ENCODE measurements around the gene AKR7A2. TPM values are rescaled to one million over a fixed set of nuclear protein-coding genes. Genes with fewer than 3 reads are reported as not detected.

The AKR7A2 gene
- total RNA-seq, 1 donor from 2014 or later = 31.1 TPM

DNA sequence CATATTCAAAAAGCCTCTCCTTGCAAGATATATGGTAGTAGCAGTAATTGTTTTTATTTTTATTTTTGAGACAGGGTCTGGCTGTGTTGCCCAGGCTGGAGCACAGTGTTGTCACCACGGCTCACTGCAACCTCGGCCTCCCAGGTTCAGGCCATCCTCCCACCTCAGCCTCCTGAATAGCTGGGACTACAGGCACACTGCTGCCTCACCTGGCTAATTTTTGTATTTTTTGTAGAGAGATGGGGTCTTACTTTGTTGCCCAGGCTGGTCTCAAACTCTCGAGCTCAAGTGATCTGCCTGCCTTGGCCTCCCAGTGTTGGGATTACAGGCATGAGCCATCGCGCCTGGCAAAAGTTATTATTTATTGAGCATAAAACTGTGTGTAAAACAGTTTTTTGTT, 38.6 kb upstream of the AKR7A2 start:
- Mint-ChIP-seq H3K36me3 (ENCODE audit: low read depth) (peaks cover 18% of the 10 kb centered on the region), H3K27me3 (ENCODE audit: insufficient read depth) (no peaks in the 10 kb centered on the region), H3K4me3 (no peak overlapping the region), H3K27ac (no peak overlapping the region), H3K9me3 (no peaks in the 10 kb centered on the region), H3K4me1 (ENCODE audit: low read depth) (no peaks in the 10 kb centered on the region)
- intact Hi-C loops (cut with micrococcal nuclease) = no loop called here
- no peak for DNase-seq (ENCODE audit: low spot score)

DNA sequence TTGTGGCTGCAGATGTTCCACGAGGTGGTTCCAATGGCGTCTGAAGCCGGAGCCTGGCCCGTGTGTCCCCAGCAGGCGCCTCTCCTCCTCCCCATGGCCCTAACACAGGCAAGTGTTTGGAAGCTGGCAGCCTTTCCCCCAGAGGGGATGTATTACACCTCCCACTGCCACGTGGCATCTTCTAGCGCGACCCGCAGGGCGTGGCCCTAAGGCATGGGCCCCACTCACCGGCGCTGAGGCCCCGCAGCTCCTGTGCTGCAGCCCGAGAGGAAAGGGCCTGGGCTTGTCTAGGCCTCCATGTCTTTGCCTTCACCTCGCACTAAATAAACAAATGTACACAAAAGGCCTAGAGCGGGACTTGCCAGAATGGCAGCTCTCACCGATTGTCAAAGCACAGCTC, 38.1 kb upstream of the AKR7A2 start:
- H3K9me3 Mint-ChIP-seq = no peaks in the 10 kb centered on the region
- peaks cover 16% of the 10 kb centered on the region for H3K36me3 Mint-ChIP-seq (ENCODE audit: low read depth)
- H3K4me1 Mint-ChIP-seq (ENCODE audit: low read depth) = no peaks in the 10 kb centered on the region
- H3K27me3 Mint-ChIP-seq (ENCODE audit: insufficient read depth) = no peaks in the 10 kb centered on the region
- peak overlapping the region; percentile 12 for H3K27ac Mint-ChIP-seq
- intact Hi-C loops (cut with micrococcal nuclease) = no loop called here
- no peak overlapping the region for H3K4me3 Mint-ChIP-seq
- no peak for DNase-seq (ENCODE audit: low spot score)

- Mint-ChIP-seq H3K36me3 (ENCODE audit: low read depth) (peaks cover 17% of the 10 kb centered on the region), H3K27ac (peak overlapping the region; percentile 44)
- intact Hi-C loops (cut with micrococcal nuclease) = no loop called here
Measured at GRCh38 chr1:19348441-19349198, 36.7 kb upstream of the AKR7A2 start.

DNA sequence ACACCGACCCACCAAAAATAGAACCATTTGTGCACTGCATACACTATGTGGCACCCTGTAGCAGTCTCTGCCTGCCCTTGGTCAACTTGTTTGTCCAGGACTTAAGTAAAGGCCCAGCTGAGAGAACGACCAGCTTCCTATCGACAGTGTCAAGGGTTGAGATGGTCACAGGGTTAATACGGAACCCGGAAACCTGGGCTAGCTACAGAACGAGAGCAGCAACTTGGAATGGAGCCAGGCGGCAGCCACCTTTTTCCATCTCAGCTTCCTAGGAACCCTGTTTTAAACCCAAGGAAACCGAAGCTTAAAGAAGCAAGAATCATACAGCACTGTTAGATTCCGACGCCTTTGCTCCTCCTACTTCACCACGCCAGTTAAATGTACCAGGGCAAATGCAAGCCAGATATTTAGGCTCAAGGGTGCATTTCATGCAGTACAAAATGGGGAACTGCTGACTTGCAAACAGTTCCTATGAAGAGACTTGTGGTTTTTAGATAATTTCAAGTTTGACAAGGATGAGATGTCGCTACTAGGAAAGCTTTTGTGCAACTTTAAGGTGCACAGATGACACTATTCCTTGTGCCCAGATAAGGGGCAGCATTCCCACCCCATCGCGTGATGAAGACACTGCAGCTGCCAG, 35.7 kb upstream of the AKR7A2 start:
- Mint-ChIP-seq H3K27ac (peak overlapping the region; percentile 9), H3K9me3 (no peaks in the 10 kb centered on the region), H3K27me3 (ENCODE audit: insufficient read depth) (no peaks in the 10 kb centered on the region), H3K36me3 (ENCODE audit: low read depth) (peaks cover 16% of the 10 kb centered on the region), H3K4me1 (ENCODE audit: low read depth) (no peaks in the 10 kb centered on the region), H3K4me3 (no peak overlapping the region)
- no peak for DNase-seq (ENCODE audit: low spot score)
- intact Hi-C loops (cut with micrococcal nuclease) = no loop called here

More at GRCh38 chr1:19348441-19349198, 36.7 kb upstream of the AKR7A2 start:
- H3K9me3 Mint-ChIP-seq = no peaks in the 10 kb centered on the region
- DNase-seq (ENCODE audit: low spot score) = no peak
- H3K27me3 Mint-ChIP-seq (ENCODE audit: insufficient read depth) = no peaks in the 10 kb centered on the region
- H3K4me1 Mint-ChIP-seq (ENCODE audit: low read depth) = no peaks in the 10 kb centered on the region
- H3K4me3 Mint-ChIP-seq = no peak overlapping the region

DNA sequence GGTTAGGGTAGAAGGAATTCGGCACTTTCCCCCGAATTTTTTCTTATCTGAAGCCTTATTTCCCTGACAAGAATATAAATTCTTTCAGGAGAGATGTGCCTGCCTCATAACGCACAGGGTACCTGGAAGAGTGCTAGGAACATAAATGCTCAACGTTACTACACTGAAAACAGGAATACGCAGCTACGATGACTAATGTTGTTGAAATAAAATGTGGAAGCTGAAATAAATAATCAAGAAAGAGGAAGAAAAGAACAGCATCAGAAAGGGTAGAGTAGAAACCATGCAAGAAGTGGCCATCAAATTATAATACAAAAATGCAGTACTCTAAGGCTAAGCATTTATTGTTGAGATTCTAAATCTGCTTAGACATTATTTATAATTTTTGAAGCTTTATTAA, 34.1 kb upstream of the AKR7A2 start:
- no peak overlapping the region for H3K4me3 Mint-ChIP-seq
- no peaks in the 10 kb centered on the region for H3K27me3 Mint-ChIP-seq (ENCODE audit: insufficient read depth)
- no peak for DNase-seq (ENCODE audit: low spot score)
- no peak overlapping the region for H3K27ac Mint-ChIP-seq
- peaks cover 4% of the 10 kb centered on the region for H3K4me1 Mint-ChIP-seq (ENCODE audit: low read depth)
- H3K9me3 Mint-ChIP-seq = no peaks in the 10 kb centered on the region
- H3K36me3 Mint-ChIP-seq (ENCODE audit: low read depth) = peaks cover 15% of the 10 kb centered on the region
- intact Hi-C loops (cut with micrococcal nuclease) = no loop called here

GRCh38 chr1:19345391-19345790, 33.4 kb upstream of the AKR7A2 start:
- H3K27me3 Mint-ChIP-seq (ENCODE audit: insufficient read depth) = no peaks in the 10 kb centered on the region
- H3K4me1 Mint-ChIP-seq (ENCODE audit: low read depth) = peaks cover 4% of the 10 kb centered on the region
- H3K9me3 Mint-ChIP-seq = no peaks in the 10 kb centered on the region
- H3K36me3 Mint-ChIP-seq (ENCODE audit: low read depth) = peaks cover 14% of the 10 kb centered on the region
- DNase-seq (ENCODE audit: low spot score) = no peak
- intact Hi-C loops (cut with micrococcal nuclease) = no loop called here
- H3K27ac Mint-ChIP-seq = no peak overlapping the region
- no peak overlapping the region for H3K4me3 Mint-ChIP-seq

- H3K4me1 Mint-ChIP-seq (ENCODE audit: low read depth) = peaks cover 4% of the 10 kb centered on the region
- intact Hi-C loops (cut with micrococcal nuclease) = loop anchor here (1.0 kb wide), 1 partner anchor 237 kb away; no protein-coding TSS in a partner anchor
- DNase-seq (ENCODE audit: low spot score) = no peak
- H3K9me3 Mint-ChIP-seq = no peaks in the 10 kb centered on the region
- H3K27ac Mint-ChIP-seq = no peak overlapping the region
- peaks cover 11% of the 10 kb centered on the region for H3K36me3 Mint-ChIP-seq (ENCODE audit: low read depth)
- H3K27me3 Mint-ChIP-seq (ENCODE audit: insufficient read depth) = no peaks in the 10 kb centered on the region
- no peak overlapping the region for H3K4me3 Mint-ChIP-seq
Measured at GRCh38 chr1:19344831-19345230, 32.9 kb upstream of the AKR7A2 start.

DNA sequence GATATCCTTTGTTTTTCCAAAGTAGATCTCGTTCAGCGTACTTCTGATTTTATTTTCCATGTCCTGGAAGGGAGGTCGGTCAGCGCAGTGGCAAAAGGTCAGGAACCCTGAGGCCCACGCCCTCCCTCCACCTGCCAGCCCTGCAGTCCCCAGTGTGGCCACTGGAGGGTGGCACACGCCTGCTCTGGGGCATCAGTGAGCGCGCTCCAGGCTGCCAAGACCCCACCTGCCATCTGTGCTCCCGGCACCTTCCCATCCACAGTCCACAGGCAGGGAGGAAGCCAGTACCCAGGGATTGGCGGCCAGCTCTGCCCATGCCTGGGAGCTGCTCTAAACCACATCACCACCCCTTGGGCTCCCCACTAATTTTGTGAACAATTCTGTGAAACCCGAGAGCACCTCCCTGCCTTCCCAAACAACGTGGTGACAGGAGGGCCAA, 32.4 kb upstream of the AKR7A2 start:
- no peak overlapping the region for H3K4me3 Mint-ChIP-seq
- DNase-seq (ENCODE audit: low spot score) = peak; percentile 11
- no peaks in the 10 kb centered on the region for H3K9me3 Mint-ChIP-seq
- peaks cover 4% of the 10 kb centered on the region for H3K4me1 Mint-ChIP-seq (ENCODE audit: low read depth)
- H3K36me3 Mint-ChIP-seq (ENCODE audit: low read depth) = peaks cover 11% of the 10 kb centered on the region
- no peaks in the 10 kb centered on the region for H3K27me3 Mint-ChIP-seq (ENCODE audit: insufficient read depth)
- intact Hi-C loops (cut with micrococcal nuclease) = loop anchor here (1.0 kb wide), 1 partner anchor 238 kb away; no protein-coding TSS in a partner anchor
- no peak overlapping the region for H3K27ac Mint-ChIP-seq

DNA sequence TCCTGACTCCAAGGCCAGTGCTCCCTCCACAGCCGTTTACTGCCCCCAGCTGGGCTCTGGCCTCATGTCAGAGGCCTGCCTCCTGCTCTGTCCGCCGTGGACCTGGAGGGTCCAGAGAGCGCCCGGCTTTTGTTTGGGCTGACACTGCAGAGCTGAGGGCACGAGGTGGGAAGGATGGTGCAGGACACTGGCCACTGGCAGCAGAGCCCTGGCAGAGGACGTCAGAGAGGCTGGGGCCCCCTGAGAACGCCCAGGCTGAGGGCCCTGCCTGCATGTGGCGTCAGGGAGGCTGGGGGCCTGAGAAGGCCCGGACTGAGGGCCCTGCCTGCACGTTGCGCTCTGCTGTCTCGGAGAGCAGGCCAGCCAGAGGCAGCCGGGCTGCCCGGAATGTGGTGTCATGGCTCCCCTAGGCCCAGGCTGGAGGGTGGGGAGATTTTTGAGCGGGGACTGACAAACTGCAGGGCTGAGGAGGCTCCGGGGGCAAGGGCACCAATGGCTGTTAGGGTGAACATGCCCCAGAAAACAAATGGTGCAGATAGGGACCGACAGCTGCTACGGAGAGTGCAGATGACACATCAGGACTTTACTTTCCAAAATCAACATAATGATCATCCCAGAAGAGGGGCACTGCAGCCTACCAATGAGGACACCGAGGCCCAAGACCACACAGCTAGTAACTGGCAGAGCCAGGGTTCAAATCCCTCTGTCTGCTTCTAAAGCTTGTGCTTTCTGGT, 31.8 kb upstream of the AKR7A2 start:
- DNase-seq (ENCODE audit: low spot score) = no peak
- Mint-ChIP-seq H3K27ac (no peak overlapping the region), H3K4me1 (ENCODE audit: low read depth) (peaks cover 4% of the 10 kb centered on the region), H3K36me3 (ENCODE audit: low read depth) (peaks cover 15% of the 10 kb centered on the region), H3K27me3 (ENCODE audit: insufficient read depth) (no peaks in the 10 kb centered on the region), H3K9me3 (no peaks in the 10 kb centered on the region), H3K4me3 (no peak overlapping the region)
- intact Hi-C loops (cut with micrococcal nuclease) = loop anchor here (1.0 kb wide), 1 partner anchor 239 kb away; no protein-coding TSS in a partner anchor

DNA sequence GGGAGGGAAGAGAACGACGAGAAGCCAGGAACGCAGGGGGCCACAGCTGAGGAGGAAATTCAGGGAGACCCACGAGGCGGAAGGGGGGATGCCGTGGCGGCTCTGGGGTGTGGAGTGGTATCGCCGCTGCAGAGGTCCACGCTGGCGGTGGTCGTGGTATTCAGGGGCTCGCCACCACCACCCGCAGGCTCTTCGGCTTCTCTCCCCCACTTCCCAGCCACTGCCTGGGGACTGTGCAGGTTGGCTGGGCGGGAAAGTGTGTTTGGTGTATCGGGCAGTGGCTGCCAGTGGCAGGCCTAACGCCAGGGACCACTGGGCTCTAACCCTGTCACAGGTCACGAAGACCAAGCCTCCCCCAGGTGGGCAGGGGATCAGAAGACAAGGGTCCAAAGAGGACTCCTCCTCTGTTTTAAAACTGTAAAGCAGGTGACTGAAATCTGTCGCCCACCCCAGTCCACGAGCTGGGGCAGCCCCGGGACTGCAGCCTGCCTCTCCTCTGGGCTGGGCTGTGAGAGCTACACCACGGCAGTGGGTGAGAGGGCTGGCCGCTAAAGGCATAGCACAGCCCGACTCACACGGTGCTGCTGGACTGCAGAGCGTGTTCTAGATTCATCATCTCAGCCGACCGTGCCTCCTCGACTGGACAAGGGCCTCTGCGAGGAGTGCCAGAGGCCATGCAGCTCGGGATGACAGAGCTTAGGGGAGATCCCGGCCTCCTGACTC, 31.1 kb upstream of the AKR7A2 start:
- Mint-ChIP-seq H3K36me3 (ENCODE audit: low read depth) (peaks cover 20% of the 10 kb centered on the region), H3K4me3 (no peak overlapping the region), H3K4me1 (ENCODE audit: low read depth) (peaks cover 4% of the 10 kb centered on the region), H3K27me3 (ENCODE audit: insufficient read depth) (no peaks in the 10 kb centered on the region), H3K27ac (no peak overlapping the region), H3K9me3 (no peaks in the 10 kb centered on the region)
- intact Hi-C loops (cut with micrococcal nuclease) = no loop called here
- no peak for DNase-seq (ENCODE audit: low spot score)

DNA sequence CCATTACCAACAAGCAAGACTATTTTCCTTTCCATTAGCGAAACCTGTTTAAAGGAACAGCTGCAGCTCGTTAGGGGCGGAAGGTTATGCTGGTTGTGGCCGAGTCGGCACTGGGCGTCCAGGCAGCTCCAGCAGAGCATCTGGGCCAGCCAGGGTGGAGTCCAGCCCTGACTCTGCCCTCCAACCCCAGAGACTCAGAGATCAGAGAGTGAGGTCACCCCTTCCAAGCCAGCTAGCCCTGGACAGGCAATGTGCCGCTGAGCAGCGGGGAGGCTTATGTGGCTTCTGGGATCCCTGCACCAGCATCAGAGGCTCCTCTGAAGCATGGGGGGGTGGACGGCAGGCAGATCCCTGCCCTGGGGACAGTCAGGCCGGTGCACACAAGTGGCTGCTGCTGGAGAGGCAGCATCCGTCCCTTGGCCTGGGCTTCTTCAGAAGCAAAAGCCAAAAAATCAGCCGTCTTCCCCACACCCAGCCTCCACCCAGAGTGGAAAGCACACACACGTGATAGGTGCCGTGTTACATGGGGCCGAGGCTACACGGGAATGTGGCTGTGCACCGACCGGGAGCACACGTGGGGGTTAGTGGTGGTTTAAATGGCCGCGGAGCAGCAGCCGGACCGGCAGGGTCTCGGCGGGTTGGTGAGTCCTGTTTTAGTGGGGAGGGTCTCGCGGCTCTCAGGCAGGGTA, 30.3 kb upstream of the AKR7A2 start:
- Mint-ChIP-seq H3K36me3 (ENCODE audit: low read depth) (peaks cover 24% of the 10 kb centered on the region), H3K27me3 (ENCODE audit: insufficient read depth) (no peaks in the 10 kb centered on the region), H3K4me1 (ENCODE audit: low read depth) (peaks cover 4% of the 10 kb centered on the region), H3K9me3 (no peaks in the 10 kb centered on the region), H3K27ac (no peak overlapping the region), H3K4me3 (no peak overlapping the region)
- intact Hi-C loops (cut with micrococcal nuclease) = no loop called here
- DNase-seq (ENCODE audit: low spot score) = no peak
